SU-DHL-6 (cell line): ENCODE results near the gene OBSCN.

Experiments
- H2AFZ ChIP-seq: fragments of 200-600 bp; sonication (generic); 2 replicates; pipeline ENCODE4 v1.6.1; 2014; ENCODE audit warnings: low read depth, mild to moderate bottlenecking, moderate library complexity, mixed read lengths, antibody characterized with exemption, low read length; ENCODE audit not compliant: severe bottlenecking
- H3F3A ChIP-seq: fragments of 200-600 bp; shearing (Covaris generic); 2 replicates; pipeline ENCODE4 v1.6.0; 2016; ENCODE audit warnings: antibody characterized with exemption, mild to moderate bottlenecking; ENCODE audit not compliant: insufficient read depth
- H3K27ac ChIP-seq: fragments of 200-600 bp; sonication (generic); 2 replicates; pipeline ENCODE4 v1.5.1; 2016; ENCODE audit warnings: low read depth, mild to moderate bottlenecking, low read length, moderate library complexity, mixed read lengths
- H3K27me3 ChIP-seq: fragments of 200-600 bp; sonication (generic), shearing (Covaris generic); 2 replicates; pipeline ENCODE4 v1.6.0; 2014; ENCODE audit warnings: mild to moderate bottlenecking, low read length
- H3K36me3 ChIP-seq: fragments of 200-600 bp; sonication (generic); 2 replicates; pipeline ENCODE4 v1.6.1; 2014; ENCODE audit warnings: mild to moderate bottlenecking, low read length, mixed read lengths
- H3K4me2 ChIP-seq: fragments of 300-600, 200-600 bp; shearing (Covaris generic), sonication (generic); 2 replicates; pipeline ENCODE4 v1.6.0; 2014; ENCODE audit warnings: low read length, low read depth, mild to moderate bottlenecking; ENCODE audit not compliant: poor library complexity, severe bottlenecking
- H3K4me3 ChIP-seq: fragments of 200-600 bp; sonication (generic); 2 replicates; pipeline ENCODE4 v1.5.1; 2014; ENCODE audit warnings: antibody characterized with exemption, low read length, mild to moderate bottlenecking, mixed read lengths; ENCODE audit not compliant: insufficient read depth, poor library complexity, severe bottlenecking
- H3K79me2 ChIP-seq: fragments of 200-600 bp; sonication (generic); 2 replicates; pipeline ENCODE4 v1.6.1; 2014; ENCODE audit warnings: mild to moderate bottlenecking, low read length, moderate library complexity; ENCODE audit not compliant: insufficient read depth
- H3K9ac ChIP-seq: fragments of 200-600 bp; sonication (generic); 2 replicates; pipeline ENCODE4 v1.7.0; 2014; ENCODE audit warnings: mild to moderate bottlenecking, low read length
- H3K9me2 ChIP-seq: fragments of 200-600 bp; sonication (generic); replicated peaks from 2 replicates; pipeline ENCODE4 v1.6.1; 2014; ENCODE audit warnings: low read length; ENCODE audit not compliant: insufficient read depth
- H3K9me3 ChIP-seq: fragments of 200-600 bp; sonication (generic); 2 replicates; pipeline ENCODE4 v1.6.1; 2014; ENCODE audit warnings: low read length, mixed read lengths; ENCODE audit not compliant: insufficient read depth
- H4K20me1 ChIP-seq: fragments of 200-600 bp; sonication (generic); 2 replicates; pipeline ENCODE4 v1.6.1; 2014; ENCODE audit warnings: low read depth, mild to moderate bottlenecking, antibody characterized with exemption, low read length, moderate library complexity, mixed read lengths
- EZH2phosphoT487 ChIP-seq: fragments of 200-600 bp; sonication (generic), shearing (Covaris generic); conservative IDR thresholded peaks from 2 replicates; pipeline ENCODE4 v1.6.1; 2018; ENCODE audit warnings: mild to moderate bottlenecking, antibody characterized with exemption, low read length, moderate library complexity, mixed read lengths
- TF ChIP-seq, protein P1 (sequence below): fragments of 200-600 bp; sonication (generic); IDR thresholded peaks from one replicate; pipeline ENCODE4 v1.5.1; 2017; ENCODE audit warnings: antibody characterized with exemption, mild to moderate bottlenecking, low read length, moderate library complexity; ENCODE audit not compliant: insufficient read depth, poor library complexity, severe bottlenecking

Gene OBSCN

DNA sequence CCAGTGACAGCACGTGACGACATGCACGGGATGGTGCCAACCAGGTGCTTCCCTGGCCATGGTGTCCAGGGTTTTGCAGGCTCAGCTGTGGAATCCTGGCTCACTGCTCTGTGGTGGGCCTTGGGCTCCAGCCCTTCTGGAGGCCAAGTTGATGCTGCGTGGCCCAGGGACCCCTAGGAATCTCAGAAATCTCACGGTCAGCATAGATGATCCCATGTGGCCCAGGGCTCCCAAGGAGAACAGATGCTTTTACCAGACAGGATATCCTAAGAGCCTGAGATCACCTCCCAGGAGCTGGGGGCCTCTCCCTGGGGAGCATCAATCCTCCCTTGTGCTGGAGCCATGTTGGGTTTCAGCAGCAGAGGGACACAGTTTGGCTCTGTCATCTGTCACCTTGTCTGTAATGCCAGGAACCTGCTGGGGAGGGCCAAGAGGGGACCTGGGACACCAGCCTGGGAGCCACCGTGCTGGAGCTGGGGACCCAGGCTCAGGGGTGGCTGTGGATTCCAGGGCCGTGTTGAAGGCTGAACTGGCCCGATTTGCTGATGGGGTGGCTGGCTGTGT lies 134.9 kb downstream of the OBSCN start:
- Histone ChIP-seq H3K27me3 (no peaks in the 10 kb centered on the region), H3F3A (no peaks in the 10 kb centered on the region), H3K36me3 (no peaks in the 10 kb centered on the region), H2AFZ (no peak overlapping the region), H3K4me3 (no peak overlapping the region), H3K4me2 (no peak overlapping the region), H3K9me2 (no peaks in the 10 kb centered on the region), H3K9me3 (no peaks in the 10 kb centered on the region), H4K20me1 (no peaks in the 10 kb centered on the region), H3K9ac (no peak overlapping the region), H3K79me2 (no peaks in the 10 kb centered on the region), H3K27ac (no peak overlapping the region)
- no peak for TF ChIP-seq EZH2phosphoT487
- TF ChIP-seq, protein P1, sequence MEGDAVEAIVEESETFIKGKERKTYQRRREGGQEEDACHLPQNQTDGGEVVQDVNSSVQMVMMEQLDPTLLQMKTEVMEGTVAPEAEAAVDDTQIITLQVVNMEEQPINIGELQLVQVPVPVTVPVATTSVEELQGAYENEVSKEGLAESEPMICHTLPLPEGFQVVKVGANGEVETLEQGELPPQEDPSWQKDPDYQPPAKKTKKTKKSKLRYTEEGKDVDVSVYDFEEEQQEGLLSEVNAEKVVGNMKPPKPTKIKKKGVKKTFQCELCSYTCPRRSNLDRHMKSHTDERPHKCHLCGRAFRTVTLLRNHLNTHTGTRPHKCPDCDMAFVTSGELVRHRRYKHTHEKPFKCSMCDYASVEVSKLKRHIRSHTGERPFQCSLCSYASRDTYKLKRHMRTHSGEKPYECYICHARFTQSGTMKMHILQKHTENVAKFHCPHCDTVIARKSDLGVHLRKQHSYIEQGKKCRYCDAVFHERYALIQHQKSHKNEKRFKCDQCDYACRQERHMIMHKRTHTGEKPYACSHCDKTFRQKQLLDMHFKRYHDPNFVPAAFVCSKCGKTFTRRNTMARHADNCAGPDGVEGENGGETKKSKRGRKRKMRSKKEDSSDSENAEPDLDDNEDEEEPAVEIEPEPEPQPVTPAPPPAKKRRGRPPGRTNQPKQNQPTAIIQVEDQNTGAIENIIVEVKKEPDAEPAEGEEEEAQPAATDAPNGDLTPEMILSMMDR = no peak

DNA sequence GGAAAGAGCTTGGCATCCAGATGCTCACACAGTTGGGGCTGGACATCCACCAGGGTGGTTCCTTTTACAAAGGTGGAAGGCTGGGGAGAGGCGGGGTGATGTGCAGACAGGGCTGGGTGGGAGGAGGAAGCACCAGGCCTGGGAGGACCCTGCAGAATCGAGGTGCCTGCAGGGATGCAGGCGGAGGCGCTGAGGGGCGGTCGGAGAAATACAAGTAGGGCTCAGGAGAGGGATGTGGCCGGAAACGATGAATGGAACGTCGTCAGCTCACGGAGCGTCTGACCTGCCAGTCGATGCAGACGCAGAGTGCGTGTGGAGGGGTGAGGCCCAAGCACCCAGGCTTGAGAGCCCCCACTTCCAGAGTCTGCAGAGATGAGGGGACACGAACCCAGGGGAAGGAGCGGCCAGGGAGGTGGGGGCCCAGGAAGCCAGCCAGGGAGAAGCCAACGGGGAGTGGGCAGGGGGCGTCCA lies 135.4 kb downstream of the OBSCN start:
- Histone ChIP-seq H3K4me2 (no peak overlapping the region), H3K79me2 (no peaks in the 10 kb centered on the region), H3K27me3 (no peaks in the 10 kb centered on the region), H3K9me3 (no peaks in the 10 kb centered on the region), H2AFZ (no peak overlapping the region), H4K20me1 (no peaks in the 10 kb centered on the region), H3K9me2 (no peaks in the 10 kb centered on the region), H3K27ac (no peak overlapping the region), H3K9ac (no peak overlapping the region), H3F3A (no peaks in the 10 kb centered on the region), H3K4me3 (no peak overlapping the region), H3K36me3 (no peaks in the 10 kb centered on the region)
- TF ChIP-seq EZH2phosphoT487 = no peak
- TF ChIP-seq, protein P1 = no peak

DNA sequence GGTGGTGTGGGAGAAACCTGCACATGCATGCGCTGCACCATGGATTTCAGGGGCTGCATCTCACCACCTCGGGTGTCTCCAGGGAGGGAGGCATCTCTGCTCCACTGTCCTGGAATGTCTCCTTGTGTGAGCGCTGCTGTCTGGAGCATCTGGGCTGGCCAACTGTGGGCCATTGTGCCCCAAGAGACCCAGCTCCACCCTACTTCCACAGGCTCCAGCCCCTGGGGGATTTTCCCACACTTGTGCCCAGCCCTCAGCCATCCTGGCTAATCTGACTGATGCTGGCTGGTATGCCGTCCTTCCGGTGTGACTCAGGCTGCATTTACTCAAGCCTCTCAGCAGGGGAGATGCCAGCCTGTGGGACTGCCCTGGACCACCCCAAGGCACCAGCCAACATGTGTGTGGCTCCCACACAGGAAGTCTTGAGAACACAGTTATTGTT lies 136.8 kb downstream of the OBSCN start:
- Histone ChIP-seq H3K9ac (no peak overlapping the region), H3F3A (no peaks in the 10 kb centered on the region), H3K27ac (no peak overlapping the region), H4K20me1 (no peaks in the 10 kb centered on the region), H3K4me2 (no peak overlapping the region), H3K9me3 (no peaks in the 10 kb centered on the region), H3K79me2 (no peaks in the 10 kb centered on the region), H3K27me3 (no peaks in the 10 kb centered on the region), H2AFZ (no peak overlapping the region), H3K4me3 (no peak overlapping the region), H3K9me2 (no peaks in the 10 kb centered on the region), H3K36me3 (no peaks in the 10 kb centered on the region)
- TF ChIP-seq EZH2phosphoT487 = no peak
- TF ChIP-seq, protein P1 = no peak
